HL-60 (cell line): Measurements from ENCODE around the gene CEPT1.

Experiments
- DNase-seq, 2 experiments: peaks; one replicate each; pipeline ENCODE4 v3.0.0-alpha.2; 2010 to 2020; ENCODE audit warnings: low read depth in 1 of 2, low spot score in 1 of 2
- H3K27ac ChIP-seq: fragments of 250-450 bp; sonication (Bioruptor Pico); replicated peaks from 2 replicates; pipeline ENCODE4 v1.5.1; 2020; ENCODE audit warnings: mild to moderate bottlenecking, moderate library complexity
- H3K27me3 ChIP-seq: fragments of 250-450 bp; sonication (Bioruptor Pico); 2 replicates; pipeline ENCODE4 v1.5.1; 2021; ENCODE audit warnings: mild to moderate bottlenecking, moderate library complexity; ENCODE audit not compliant: insufficient read depth, poor library complexity, severe bottlenecking
- H3K4me3 ChIP-seq: replicated peaks from 2 replicates; pipeline ENCODE4 v1.5.1; 2011; ENCODE audit warnings: mild to moderate bottlenecking, control low read depth, low read length; ENCODE audit not compliant: insufficient read depth
- CTCF ChIP-seq: IDR thresholded peaks from one replicate; pipeline ENCODE4 v1.5.1; 2011; ENCODE audit warnings: low read length, control low read depth, inconsistent platforms; ENCODE audit not compliant: insufficient read depth
- GABPA ChIP-seq: IDR thresholded peaks from 2 replicates; pipeline ENCODE4 v1.6.1; 2012; ENCODE audit warnings: low read depth
- POLR2AphosphoS5 ChIP-seq: IDR thresholded peaks from 2 replicates; pipeline ENCODE4 v1.6.1; 2012; ENCODE audit warnings: low read depth
- REST ChIP-seq: IDR thresholded peaks from 2 replicates; pipeline ENCODE4 v1.6.1; 2012; ENCODE audit warnings: low read depth; ENCODE audit not compliant: insufficient replicate concordance
- SPI1 ChIP-seq: IDR thresholded peaks from 2 replicates; pipeline ENCODE4 v1.6.1; 2012; ENCODE audit warnings: low read depth, mild to moderate bottlenecking, borderline replicate concordance

Gene CEPT1

GRCh38 chr1:111225717-111226400, 85.8 kb downstream of the CEPT1 start:
- no peak for DNase-seq
- no peak for TF ChIP-seq POLR2AphosphoS5
- TF ChIP-seq GABPA: no peak
- no peak for TF ChIP-seq CTCF
- TF ChIP-seq REST: no peak
- no peak for TF ChIP-seq SPI1
- no peak overlapping the region for H3K4me3 ChIP-seq
- H3K27me3 ChIP-seq: no peaks in the 10 kb centered on the region
- H3K27ac ChIP-seq: no peak overlapping the region

- no peak within 1 kb of the TSS for H3K27ac ChIP-seq
Measured at GRCh38 chr1:111227434-111227833, 87.4 kb downstream of the CEPT1 start, which contains the start of gene CHI3L2. TSS of gene CHI3L2 (plus strand) at chr1:111227713. CDS start at chr1:111227730, 17 bp downstream.

More at GRCh38 chr1:111227434-111227833, 87.4 kb downstream of the CEPT1 start, which contains the start of gene CHI3L2:
- Histone ChIP-seq H3K27me3 (no peaks in the 10 kb centered on the region), H3K4me3 (no peak within 1 kb of the TSS)
- DNase-seq: no peak
- TF ChIP-seq REST (no peak), POLR2AphosphoS5 (no peak), SPI1 (no peak), GABPA (no peak), CTCF (no peak)
